Small intestine (tissue), 7 donors: ENCODE measurements around the gene FAM83B. TPM values are rescaled to one million over a fixed set of nuclear protein-coding genes. Genes with fewer than 3 reads are reported as not detected.
A peak's percentile ranks its signal among the peaks of the same experiment; 100 is the strongest.

Experiments
- DNase-seq, 2 donors: peaks; one replicate each; pipeline versions ENCODE4 v3.0.0 to v3.0.0-alpha.2; 2013
- FAIRE-seq: peaks from 2 replicates; lab custom pipeline; 2012; peaks lifted over from hg19 to GRCh38; lab: Jason Lieb, UNC
- H3K27ac ChIP-seq, 3 donors: one replicate each; pipeline ENCODE4 v1.5.1; 2013; ENCODE audit warnings: low read length in 2 of 3, mild to moderate bottlenecking in 2 of 3, control low read depth in 1 of 3, inconsistent platforms in 1 of 3, low read depth in 1 of 3, moderate library complexity in 1 of 3
- H3K27me3 ChIP-seq, 3 donors: one replicate each; pipeline ENCODE4 v1.6.1; 2013; ENCODE audit warnings: low read length in 3 of 3, inconsistent platforms in 1 of 3; ENCODE audit not compliant: control insufficient read depth in 3 of 3, insufficient read depth in 3 of 3
- H3K36me3 ChIP-seq, 3 donors: one replicate each; pipeline ENCODE4 v1.6.1; 2013; ENCODE audit warnings: low read length in 3 of 3, inconsistent platforms in 1 of 3, low read depth in 1 of 3, mild to moderate bottlenecking in 1 of 3, moderate library complexity in 1 of 3; ENCODE audit not compliant: control insufficient read depth in 3 of 3, insufficient read depth in 2 of 3
- H3K4me1 ChIP-seq, 3 donors: one replicate each; pipeline ENCODE4 v1.6.1; 2013; ENCODE audit warnings: low read length in 2 of 3, inconsistent platforms in 1 of 3, low read depth in 1 of 3, mild to moderate bottlenecking in 1 of 3, moderate library complexity in 1 of 3; ENCODE audit not compliant: control insufficient read depth in 3 of 3, insufficient read depth in 2 of 3
- H3K4me3 ChIP-seq, 3 donors: one replicate each; pipeline ENCODE4 v1.5.1; 2013; ENCODE audit warnings: low read length in 3 of 3, control low read depth in 1 of 3, inconsistent platforms in 1 of 3, low read depth in 1 of 3, mild to moderate bottlenecking in 1 of 3, moderate library complexity in 1 of 3
- H3K9me3 ChIP-seq, 2 donors: one replicate each; pipeline ENCODE4 v1.6.1; 2013; ENCODE audit warnings: low read depth in 1 of 2, low read length in 1 of 2; ENCODE audit not compliant: control insufficient read depth in 2 of 2, insufficient read depth in 1 of 2
- WGBS, 3 donors: extraction: QIAGEN DNeasy Blood & Tissue Kit; methylation state at CpG; one replicate each; pipeline ENCODE4 v1.1.7; 2013; 5-methylcytosine and 5-hydroxymethylcytosine counted together
- polyA plus RNA-seq, 4 donors: library from polyadenylated mRNA; stranded (reverse) in 3 of 4; unstranded in 1 of 4; fragments of 200-250 nt in 3 of 4; fragments of 120-200 nt in 1 of 4; gene quantifications; one replicate each; pipeline versions ENCODE4 v1.2.1 to v1.2.3, GENCODE V29; 2013
- donor health status: healthy with polysubstance abuse.
- donor health status: control.
- donor health status: control.
- donor health status: Bipolar disorder and iron deficiency.
- donor health status: healthy.

The FAM83B gene
- polyA plus RNA-seq, 4 donors: 4.6 to 14.7 (median 5.7) TPM

DNA sequence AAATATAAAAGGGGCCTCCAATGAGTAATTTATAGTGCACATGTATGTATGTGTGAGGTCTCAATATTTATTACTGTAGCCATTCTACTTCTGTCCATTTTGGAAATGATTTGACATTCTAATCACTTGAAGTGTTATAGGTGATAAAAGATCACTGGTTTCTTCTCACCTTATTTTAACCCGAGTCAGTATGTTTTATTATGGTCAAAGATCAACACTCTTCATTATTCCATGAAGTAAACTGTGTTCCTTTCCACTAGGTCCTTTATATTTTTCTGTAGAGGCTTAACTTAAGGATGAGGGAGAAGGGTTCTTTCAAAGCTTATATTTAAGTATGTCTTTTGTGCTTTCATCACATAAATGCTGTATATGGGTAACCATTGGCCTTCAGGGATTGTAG lies 47.2 kb downstream of the FAM83B start:
- no peaks in the 10 kb centered on the region for H3K27me3 ChIP-seq
- H3K4me3 ChIP-seq: no peak overlapping the region
- no peaks in the 10 kb centered on the region for H3K36me3 ChIP-seq
- H3K27ac ChIP-seq: no peak overlapping the region
- no peaks in the 10 kb centered on the region for H3K9me3 ChIP-seq
- DNase-seq: peak; percentile 33 to 54
- H3K4me1 ChIP-seq: peaks cover 0 to 6% (median 0%) of the 10 kb centered on the region in 3 donors
- no peak for FAIRE-seq
- 7 to 51% (median 24%) methylated on average over 1 of the region's 1 CpG for WGBS, 3 donors

DNA sequence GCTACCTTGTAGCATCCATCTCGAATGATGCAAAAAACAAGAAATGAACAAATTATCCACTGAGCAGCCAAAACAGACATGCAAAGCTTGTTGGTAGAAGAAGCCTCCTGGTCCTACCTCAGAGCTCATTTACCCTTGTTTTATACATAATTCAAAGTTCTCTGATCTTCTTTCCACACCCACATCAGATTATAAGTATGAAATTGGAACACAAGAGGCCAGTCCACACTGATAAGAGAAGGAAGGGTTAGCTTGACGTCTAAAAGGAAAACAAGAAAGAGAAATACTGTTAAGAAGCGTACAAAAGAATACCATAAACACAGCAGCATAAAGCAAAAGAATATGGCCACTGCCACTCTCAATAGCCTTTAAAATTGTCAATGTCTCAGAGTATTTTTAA lies 49.7 kb downstream of the FAM83B start:
- Histone ChIP-seq H3K27me3 (no peaks in the 10 kb centered on the region), H3K36me3 (no peaks in the 10 kb centered on the region), H3K27ac (no peak overlapping the region), H3K9me3 (no peaks in the 10 kb centered on the region), H3K4me3 (no peak overlapping the region), H3K4me1 (peaks cover 0 to 6% (median 2%) of the 10 kb centered on the region in 3 donors)
- DNase-seq (peak in 1 of 2 donors; percentile 71), FAIRE-seq (no peak)
- WGBS, 3 donors: 26 to 59% (median 34%) methylated on average over 3 of the region's 3 CpGs

DNA sequence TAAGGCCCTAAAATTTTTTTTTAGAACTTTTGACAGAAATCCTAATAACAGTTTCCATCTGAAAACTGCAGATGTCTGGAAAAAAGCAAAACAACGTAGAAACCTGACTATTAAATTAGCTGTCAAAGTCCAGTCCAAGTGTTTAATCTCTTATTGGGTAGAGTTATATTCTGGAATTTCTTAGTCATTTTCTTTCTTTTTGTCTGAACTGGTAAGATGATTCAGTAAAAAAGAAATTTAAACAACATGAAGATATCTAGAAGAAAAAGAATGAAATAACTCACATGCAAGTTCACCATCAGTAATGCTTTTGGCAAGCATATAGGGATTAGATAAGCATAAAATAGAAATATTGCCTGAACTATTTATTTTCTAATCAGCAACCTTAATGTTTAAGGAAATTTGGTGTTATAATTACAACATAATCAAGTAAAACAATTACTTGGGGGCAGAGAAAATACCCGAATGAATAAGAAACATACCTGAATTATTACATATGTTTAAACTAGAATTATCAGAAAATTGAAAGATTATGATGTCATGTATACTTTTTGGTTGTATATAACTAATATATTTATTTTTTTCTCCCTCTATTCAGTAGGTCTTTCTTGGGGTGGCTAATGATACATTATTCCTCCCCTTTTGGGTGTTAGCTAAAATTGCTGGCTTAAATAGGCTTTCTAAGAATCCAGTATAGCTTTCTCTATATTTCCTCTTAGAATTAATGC lies 51.1 kb downstream of the FAM83B start:
- Histone ChIP-seq H3K9me3 (no peaks in the 10 kb centered on the region), H3K4me1 (peaks cover 0 to 6% (median 2%) of the 10 kb centered on the region in 3 donors), H3K36me3 (no peaks in the 10 kb centered on the region), H3K4me3 (no peak overlapping the region), H3K27me3 (no peaks in the 10 kb centered on the region), H3K27ac (no peak overlapping the region)
- WGBS, 3 donors: 42 to 58% (median 48%) methylated on average over 2 of the region's 2 CpGs
- FAIRE-seq (peak; percentile 44), DNase-seq (no peak)

DNA sequence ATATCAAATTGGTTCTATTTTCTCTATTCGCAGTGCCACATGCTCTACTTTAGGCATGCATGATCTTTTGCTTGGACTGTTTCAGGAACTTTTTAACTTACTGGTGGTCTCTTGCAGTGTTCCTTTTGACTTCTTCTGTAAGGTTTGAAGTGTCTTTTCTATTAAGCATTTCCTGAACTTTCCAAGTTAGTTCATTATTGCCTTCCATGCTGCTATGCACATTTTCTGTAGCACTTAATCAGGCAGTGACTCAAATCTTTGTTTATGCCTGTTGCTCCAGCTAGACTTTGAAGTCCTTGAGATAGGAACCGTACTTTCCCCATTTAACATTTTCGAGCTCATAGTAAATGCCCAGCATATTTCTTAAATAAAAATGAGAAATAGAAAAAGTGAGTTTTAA lies 52.2 kb downstream of the FAM83B start:
- Histone ChIP-seq H3K9me3 (no peaks in the 10 kb centered on the region), H3K4me3 (no peak overlapping the region), H3K27ac (no peak overlapping the region), H3K4me1 (peaks cover 0 to 6% (median 2%) of the 10 kb centered on the region in 3 donors), H3K27me3 (no peaks in the 10 kb centered on the region), H3K36me3 (no peaks in the 10 kb centered on the region)
- DNase-seq: no peak
- 74 to 87% (median 85%) methylated on average over 3 of the region's 3 CpGs for WGBS, 3 donors
- no peak for FAIRE-seq

DNA sequence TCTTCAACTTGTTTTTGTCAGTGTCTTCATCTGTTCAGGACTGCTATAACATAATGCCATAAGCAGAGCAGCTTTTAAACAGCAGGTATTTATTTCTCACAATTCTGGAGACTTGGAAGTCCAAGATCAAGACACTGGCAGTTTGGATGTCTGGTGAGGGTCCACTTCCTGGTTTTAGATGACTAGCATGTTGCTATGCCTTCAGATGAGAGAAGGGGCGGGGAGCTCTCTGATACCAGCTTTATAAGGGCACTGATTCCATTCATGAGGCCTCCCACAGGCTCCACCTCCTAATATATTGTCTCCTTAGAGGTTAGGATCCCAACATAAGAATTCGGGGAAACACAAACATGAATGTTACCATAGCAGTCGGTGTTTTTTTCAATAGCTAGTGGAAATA lies 52.9 kb downstream of the FAM83B start:
- Histone ChIP-seq H3K27ac (no peak overlapping the region), H3K9me3 (no peaks in the 10 kb centered on the region), H3K4me3 (no peak overlapping the region), H3K4me1 (peaks cover 0 to 3% (median 2%) of the 10 kb centered on the region in 3 donors), H3K36me3 (no peaks in the 10 kb centered on the region), H3K27me3 (no peaks in the 10 kb centered on the region)
- DNase-seq: no peak
- 84 to 89% (median 88%) methylated on average over 3 of the region's 3 CpGs for WGBS, 3 donors
- FAIRE-seq: no peak

DNA sequence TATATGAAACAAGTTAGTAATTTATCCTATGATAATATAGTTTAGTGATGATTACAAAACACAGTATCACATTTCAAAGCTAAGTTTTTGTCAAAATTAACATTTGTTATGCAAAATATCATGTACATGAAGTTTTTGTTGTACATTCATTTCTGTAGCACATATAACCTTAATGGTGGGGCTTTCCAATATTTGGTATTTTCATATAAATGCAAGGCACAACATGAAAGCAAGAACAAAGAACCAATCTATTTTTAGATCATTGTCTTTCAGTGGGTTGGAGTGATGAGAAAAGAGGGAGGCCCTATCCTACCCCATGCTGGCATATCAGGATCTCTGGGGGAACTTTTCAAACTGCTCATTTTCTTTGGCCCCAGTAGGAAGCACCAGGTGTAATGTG lies 53.4 kb downstream of the FAM83B start:
- Histone ChIP-seq H3K27ac (no peak overlapping the region), H3K27me3 (no peaks in the 10 kb centered on the region), H3K4me1 (peaks cover 0 to 3% (median 2%) of the 10 kb centered on the region in 3 donors), H3K4me3 (no peak overlapping the region), H3K36me3 (no peaks in the 10 kb centered on the region), H3K9me3 (no peaks in the 10 kb centered on the region)
- FAIRE-seq (no peak), DNase-seq (no peak)

DNA sequence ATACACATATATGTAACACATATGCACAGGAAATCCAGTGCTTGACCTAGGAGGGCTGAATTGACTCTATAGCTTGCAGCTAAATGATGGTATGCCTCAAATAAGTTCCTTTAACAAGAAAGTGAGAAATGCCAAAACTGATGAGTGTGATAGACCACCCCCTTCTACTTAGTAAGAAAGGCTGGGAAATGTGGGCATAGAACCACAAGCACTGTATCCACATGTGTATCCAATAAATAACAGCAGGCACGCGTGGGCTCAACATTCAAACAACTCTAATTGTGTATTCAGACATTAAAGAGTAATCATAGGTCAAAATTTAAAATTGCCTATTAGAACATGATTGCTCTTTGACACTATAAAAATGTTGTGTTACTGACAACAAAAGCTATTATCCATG lies 54.1 kb downstream of the FAM83B start:
- no peaks in the 10 kb centered on the region for H3K9me3 ChIP-seq
- H3K36me3 ChIP-seq: no peaks in the 10 kb centered on the region
- peaks cover 0 to 3% (median 2%) of the 10 kb centered on the region in 3 donors for H3K4me1 ChIP-seq
- FAIRE-seq (no peak), DNase-seq (no peak)
- no peaks in the 10 kb centered on the region for H3K27me3 ChIP-seq
- H3K4me3 ChIP-seq: no peak overlapping the region
- 89 to 94% (median 89%) methylated on average over 2 of the region's 2 CpGs for WGBS, 3 donors
- no peak overlapping the region for H3K27ac ChIP-seq

DNA sequence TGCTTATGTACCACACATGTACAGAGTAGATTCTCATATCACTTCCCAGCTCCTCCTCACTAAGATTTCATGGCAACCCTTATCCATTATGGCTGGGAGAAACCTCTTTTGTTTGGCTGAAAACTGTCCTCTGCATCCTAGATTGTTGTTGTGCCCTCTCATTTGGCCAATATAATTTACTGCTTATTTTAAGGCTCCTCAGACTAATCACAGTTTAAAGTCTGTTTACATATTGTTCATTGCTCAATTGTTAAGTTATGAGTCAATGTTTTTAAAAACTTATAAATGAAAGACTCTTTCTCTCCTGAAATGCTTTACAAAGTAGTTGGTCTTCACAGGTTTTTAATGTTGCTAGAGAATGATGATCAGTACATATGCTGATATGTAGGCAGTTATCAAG lies 57.3 kb downstream of the FAM83B start:
- no peak for DNase-seq
- H3K27ac ChIP-seq: no peak overlapping the region
- no peaks in the 10 kb centered on the region for H3K9me3 ChIP-seq
- H3K36me3 ChIP-seq: no peaks in the 10 kb centered on the region
- peaks cover 0 to 2% (median 0%) of the 10 kb centered on the region in 3 donors for H3K4me1 ChIP-seq
- no peak for FAIRE-seq
- no peak overlapping the region for H3K4me3 ChIP-seq
- no peaks in the 10 kb centered on the region for H3K27me3 ChIP-seq

DNA sequence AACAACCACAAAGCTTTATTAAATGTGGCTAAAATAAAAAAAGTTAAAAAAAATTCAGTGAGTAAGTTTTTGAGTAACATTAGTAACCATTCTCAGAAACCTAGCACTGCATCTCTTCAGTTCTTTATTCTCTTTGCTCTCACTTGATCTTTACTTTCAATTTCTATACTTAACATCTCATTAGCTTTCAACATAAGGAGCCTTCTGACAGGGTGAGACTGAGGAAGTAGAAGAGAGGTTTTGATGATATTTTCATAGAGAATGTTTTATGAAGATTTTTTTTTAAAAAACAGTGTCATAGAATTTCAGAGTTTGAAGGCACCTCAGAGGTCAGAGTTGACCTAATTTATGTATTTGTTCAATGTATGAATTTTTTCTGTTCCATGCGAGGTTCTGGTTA lies 60.8 kb downstream of the FAM83B start:
- DNase-seq: peak in 1 of 2 donors; percentile 35
- Histone ChIP-seq H3K27me3 (no peaks in the 10 kb centered on the region), H3K4me3 (no peak overlapping the region), H3K27ac (no peak overlapping the region), H3K4me1 (peaks cover 0 to 3% (median 0%) of the 10 kb centered on the region in 3 donors), H3K9me3 (no peaks in the 10 kb centered on the region), H3K36me3 (no peaks in the 10 kb centered on the region)
- WGBS, 3 donors: 45 to 67% (median 56%) methylated on average over 1 of the region's 1 CpG
- FAIRE-seq: no peak
